Dedifferentiated amniotic fluid mesenchymal stem cell (primary cell): ENCODE results near the gene GFI1B.
"Not testable (repeated sequence)": the region's sequence is repeated elsewhere in the genome, so short reads cannot be mapped to it uniquely, and the experiment has no call there.

Source experiments
- DNase-seq: peaks from one replicate; pipeline ENCODE4 v3.0.0-alpha.2; 2016; ENCODE audit errors: extremely low spot score

Gene GFI1B

DNA sequence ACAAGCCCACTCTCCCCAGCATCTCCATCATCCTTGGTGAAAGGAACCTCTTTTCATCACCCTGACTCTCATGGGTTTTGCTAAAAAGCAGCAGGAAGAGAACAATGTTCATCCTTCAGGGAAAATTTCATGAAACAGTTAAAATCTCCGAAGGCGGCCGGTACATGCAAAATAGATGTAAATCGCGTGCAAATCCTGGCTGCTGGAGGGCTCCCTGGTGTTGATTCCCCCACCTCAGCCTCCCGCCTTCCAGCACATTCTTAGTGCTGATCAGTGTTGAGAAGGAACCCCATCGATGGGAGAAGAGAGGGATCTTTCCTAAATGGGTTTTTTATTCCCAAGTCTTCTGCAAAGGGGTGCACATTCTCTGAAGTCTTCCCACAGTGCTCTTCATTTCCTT lies 8.7 kb upstream of the GFI1B start:
- DNase-seq: no peak

DNA sequence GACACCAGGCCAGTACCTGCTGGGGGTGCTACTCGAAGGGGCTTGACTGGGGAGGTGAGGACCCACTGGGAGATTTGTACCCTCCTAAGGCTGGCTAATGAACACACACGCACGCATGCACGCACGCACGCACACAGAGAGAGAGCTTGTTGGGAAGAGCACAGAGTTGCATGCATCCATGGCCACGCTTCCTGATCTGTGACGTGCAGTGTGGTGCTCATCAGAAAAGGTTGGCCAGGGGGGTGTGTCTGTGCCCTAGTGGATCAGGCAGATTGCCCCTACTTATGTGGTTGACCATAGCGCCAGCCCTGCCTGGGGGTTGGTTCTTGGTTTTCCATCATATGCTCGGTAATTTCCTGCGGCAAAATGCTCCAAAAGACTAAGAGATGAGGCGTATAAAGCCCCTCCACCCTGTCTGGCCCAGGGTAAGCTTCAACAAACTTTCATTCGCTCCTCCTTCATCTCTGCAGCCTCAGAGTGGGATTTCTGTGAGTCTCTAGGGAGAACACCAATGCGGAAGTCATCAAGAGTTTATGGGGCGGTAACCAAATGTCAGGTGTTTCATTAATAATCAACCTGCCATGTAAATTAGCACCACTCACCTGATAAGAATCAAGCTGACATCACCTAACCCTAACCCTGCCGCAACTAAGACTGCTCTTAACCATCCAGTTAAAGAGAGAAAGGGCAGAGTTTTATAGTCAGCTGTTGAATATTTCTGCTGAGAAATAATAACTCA lies 8.0 kb upstream of the GFI1B start:
- no peak for DNase-seq

- DNase-seq: no peak
These were observed 5.3 kb upstream of the GFI1B start for GRCh38 chr9:132973166-132973565.

GRCh38 chr9:132973713-132974112 lies 4.8 kb upstream of the GFI1B start:
- DNase-seq: no peak

GRCh38 chr9:132975961-132976360 lies 2.5 kb upstream of the GFI1B start:
- DNase-seq: no peak

DNA sequence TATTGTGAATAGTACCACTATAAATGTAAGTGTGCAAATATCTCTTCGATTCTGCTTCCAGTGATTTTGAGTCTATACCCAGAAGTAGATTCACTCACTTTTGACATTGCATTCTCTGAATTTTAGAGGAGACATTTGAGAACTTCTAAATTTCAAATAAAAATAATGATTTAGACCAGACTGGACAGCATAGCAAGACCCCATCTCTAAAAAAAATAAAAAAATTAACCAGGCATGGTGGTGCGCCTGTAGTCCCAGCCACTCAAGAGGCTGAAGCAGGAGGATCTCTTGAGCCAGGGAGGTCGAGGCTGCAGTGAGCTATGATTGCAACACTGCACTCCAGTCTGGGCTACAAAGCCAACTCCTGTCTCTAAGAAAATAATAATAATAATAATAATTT lies 1.9 kb upstream of the GFI1B start:
- DNase-seq: no peak

GRCh38 chr9:132978112-132978450 lies 413 bp upstream of the GFI1B start:
- DNase-seq: no peak

DNA sequence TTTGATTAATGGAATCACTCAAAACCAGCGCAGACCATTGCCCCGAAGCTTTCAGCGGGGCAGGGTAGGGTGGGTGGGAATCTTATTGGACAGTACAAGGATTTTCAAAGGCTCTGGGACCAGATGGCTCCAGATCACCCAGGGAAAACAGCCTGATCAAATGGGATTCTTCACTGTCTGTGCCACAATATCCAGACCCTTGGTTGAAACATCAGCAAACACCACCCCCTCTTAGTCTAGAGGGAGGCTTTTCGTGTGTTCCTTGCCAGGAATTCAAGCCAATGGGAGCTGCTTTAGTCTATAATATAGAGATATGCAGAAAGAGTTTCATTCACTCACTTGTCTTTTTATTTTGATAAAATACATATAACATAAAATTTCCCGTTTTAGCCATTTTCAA lies 1.7 kb downstream of the GFI1B start:
- DNase-seq: no peak

- DNase-seq: no peak
These were observed 4.0 kb downstream of the GFI1B start for GRCh38 chr9:132982458-132982857.

GRCh38 chr9:132983491-132984201 lies 5.2 kb downstream of the GFI1B start:
- no peak for DNase-seq

- DNase-seq: no peak
These were observed 5.9 kb downstream of the GFI1B start for GRCh38 chr9:132984202-132985070.

GRCh38 chr9:132985071-132985350 lies 6.5 kb downstream of the GFI1B start:
- DNase-seq: no peak

DNA sequence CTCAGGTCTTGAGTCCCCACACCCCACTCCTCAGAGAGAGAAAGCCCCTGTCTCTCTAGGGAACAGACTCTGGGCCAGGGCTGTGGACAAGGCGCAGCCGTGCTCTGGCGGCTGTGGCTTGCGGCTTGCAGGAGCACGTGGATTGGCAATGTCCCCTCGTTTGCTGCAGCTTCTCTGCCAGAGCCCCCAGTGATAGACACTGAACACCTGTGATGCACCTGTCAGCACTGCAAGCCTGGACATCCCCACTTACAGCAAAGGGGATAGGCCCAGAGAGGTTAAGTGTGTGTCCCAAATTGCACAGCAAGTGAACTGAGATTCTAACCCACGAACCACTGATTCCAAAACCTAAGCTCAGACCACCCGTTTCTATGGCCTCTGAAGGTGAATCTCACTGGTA lies 7.0 kb downstream of the GFI1B start:
- no peak for DNase-seq

GRCh38 chr9:132986114-132986513 lies 7.6 kb downstream of the GFI1B start:
- no peak for DNase-seq

- no peak for DNase-seq
These were observed 8.4 kb downstream of the GFI1B start for GRCh38 chr9:132986640-132987620.

- no peak for DNase-seq
These were observed 9.9 kb downstream of the GFI1B start for GRCh38 chr9:132988244-132989013.

DNA sequence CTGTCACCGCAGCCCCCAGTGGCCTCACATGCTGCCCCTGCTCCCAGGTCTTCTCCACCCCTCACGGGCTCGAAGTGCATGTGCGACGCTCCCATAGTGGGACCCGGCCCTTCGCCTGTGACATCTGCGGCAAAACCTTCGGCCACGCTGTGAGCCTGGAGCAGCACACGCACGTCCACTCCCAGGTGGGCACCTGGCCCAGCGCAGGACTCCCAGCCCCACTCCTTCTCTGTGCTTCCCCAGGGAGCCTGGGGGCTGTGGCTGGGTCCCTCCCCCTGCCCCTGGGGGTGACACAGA lies 10.5 kb downstream of the GFI1B start:
- DNase-seq: no peak

DNA sequence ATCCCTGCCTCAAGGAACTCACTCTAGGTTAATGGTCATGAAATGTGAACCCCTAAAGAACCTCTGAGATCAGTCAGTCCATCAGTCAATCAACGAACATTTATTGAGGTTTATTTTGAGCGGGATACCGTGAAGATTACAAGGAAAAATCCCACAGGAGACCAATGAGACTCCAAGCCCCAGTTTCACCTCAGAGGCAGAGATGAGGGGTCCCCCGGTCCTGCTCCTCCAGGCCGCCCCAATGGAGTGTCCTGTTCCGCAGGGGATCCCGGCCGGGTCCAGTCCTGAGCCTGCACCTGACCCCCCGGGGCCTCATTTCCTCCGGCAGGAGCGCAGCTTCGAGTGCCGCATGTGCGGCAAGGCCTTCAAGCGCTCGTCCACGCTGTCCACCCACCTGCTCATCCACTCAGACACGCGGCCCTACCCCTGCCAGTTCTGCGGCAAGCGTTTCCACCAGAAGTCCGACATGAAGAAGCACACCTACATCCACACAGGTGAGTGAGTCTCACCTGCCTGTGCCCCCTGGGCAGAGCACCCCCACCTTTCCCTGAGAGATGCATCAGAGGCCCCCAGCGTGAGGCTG lies 11.0 kb downstream of the GFI1B start:
- DNase-seq: no peak

DNA sequence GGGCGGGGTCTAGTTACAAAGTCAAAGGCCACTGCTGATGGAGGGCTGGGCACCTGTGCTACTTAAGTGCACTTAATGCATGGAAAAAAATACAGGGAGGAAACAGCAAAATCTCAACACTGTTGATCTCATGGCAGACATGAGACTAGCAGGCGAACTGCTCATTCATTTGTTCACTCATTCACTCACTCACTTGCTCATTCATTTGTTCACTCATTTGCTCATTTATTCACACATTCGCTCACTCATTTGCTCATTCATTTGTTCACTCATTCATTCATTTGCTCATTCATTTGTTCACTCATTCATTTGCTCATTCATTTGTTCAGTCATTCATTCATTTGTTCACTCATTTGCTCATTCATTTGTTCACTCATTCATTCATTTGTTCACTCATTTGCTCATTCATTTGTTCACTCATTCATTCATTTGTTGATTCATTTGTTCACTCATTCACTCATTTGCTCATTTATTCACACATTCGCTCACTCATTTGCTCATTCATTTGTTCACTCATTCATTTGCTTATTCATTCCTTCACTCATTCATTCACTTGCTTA lies 11.6 kb downstream of the GFI1B start:
- not testable (repeated sequence) for DNase-seq

GRCh38 chr9:132990781-132991180 lies 12.3 kb downstream of the GFI1B start:
- no peak for DNase-seq
